Adrenal gland (tissue), 12 donors: ENCODE data around the gene TMEM63C. TPM values are rescaled to one million over a fixed set of nuclear protein-coding genes. Genes with fewer than 3 reads are reported as not detected.

Experiments used
- DNase-seq, 7 donors: peaks; one replicate each; pipeline ENCODE4 v3.0.0-alpha.2; 2019 to 2020
- H3K27ac ChIP-seq, 5 donors: fragments of 200-600 bp; sonication (generic) in 4 of 5; 1 replicate in 3 of 5; 2 replicates in 2 of 5; pipeline versions ENCODE4 v1.5.1 to v1.8.0; 2016 to 2020; ENCODE audit warnings: mild to moderate bottlenecking in 1 of 5
- H3K27me3 ChIP-seq: fragments of 200-600 bp; 2 replicates; pipeline ENCODE4 v1.8.0; 2021
- H3K36me3 ChIP-seq, 2 donors: fragments of 200-600 bp; replicated peaks in 1 of 2; 1 replicate in 1 of 2; 2 replicates in 1 of 2; pipeline versions ENCODE4 v1.5.1 to v1.8.0; 2018 to 2022
- H3K4me1 ChIP-seq, 2 donors: fragments of 200-600 bp; replicated peaks in 1 of 2; 1 replicate in 1 of 2; 2 replicates in 1 of 2; pipeline versions ENCODE4 v1.5.1 to v1.8.0; 2018 to 2021
- H3K4me3 ChIP-seq, 4 donors: fragments of 200-600 bp; sonication (generic) in 3 of 4; one replicate each; pipeline ENCODE4 v1.5.1; 2016 to 2018
- H3K9me3 ChIP-seq, 3 donors: fragments of 200-600 bp; sonication (generic) in 1 of 3; replicated peaks in 1 of 3; 1 replicate in 2 of 3; 2 replicates in 1 of 3; pipeline versions ENCODE4 v1.5.1 to v1.8.0; 2016 to 2021
- POLR2A ChIP-seq, 2 donors: fragments of 450-650 bp; IDR thresholded peaks; one replicate each; pipeline ENCODE4 v1.6.1; 2017; ENCODE audit warnings: antibody characterized with exemption in 2 of 2, mild to moderate bottlenecking in 2 of 2, moderate library complexity in 1 of 2
- WGBS, 4 donors: extraction: QIAGEN DNeasy Blood & Tissue Kit in 2 of 4; methylation state at CpG; one replicate each; pipeline versions ENCODE4 v1.1.5 to v1.1.7; 2013 to 2017; 5-methylcytosine and 5-hydroxymethylcytosine counted together
- intact Hi-C, 2 donors: fragments of 100-400 bp; cut with DNase I; formaldehyde crosslinking; loops; one replicate each; pipeline versions ENCODE4 v1.14.1 to v1.15.0; 2022 to 2023
- polyA plus RNA-seq, 3 donors: library from polyadenylated mRNA; stranded (reverse); fragments of 200-250 nt in 2 of 3; fragments of 350-450 nt in 1 of 3; fragmentation: Illumina TruSeq in 1 of 3; extraction: RNeasy Lipid Tissue Mini Kit (QIAGEN cat#74804) in 1 of 3; gene quantifications; one replicate each; pipeline ENCODE4 v1.2.3, GENCODE V29; 2013 to 2014
- total RNA-seq, 9 donors: library from RNA; depleted of rRNA in 4 of 9; stranded (reverse); fragments of >200 nt in 4 of 9; fragments of 120-200 nt in 1 of 9; fragmentation: NEBNext Ultra II Directional in 1 of 9; extraction: Animal tissue kit (Norgen Biotek cat#: 25700) in 1 of 9; gene quantifications; one replicate each; pipeline versions ENCODE4 v1.1.0 to v1.2.4, GENCODE V29; 2013 to 2023
- TF ChIP-seq, protein P1 (sequence below), 6 experiments: fragments of 450-650 bp in 4 of 6; fragments of 200-600 bp in 2 of 6; sonication (generic) in 1 of 6; IDR thresholded peaks; 1 replicate in 5 of 6; 2 replicates in 1 of 6; pipeline versions ENCODE4 v1.5.1 to v1.8.0; 2016 to 2021; ENCODE audit warnings: antibody characterized with exemption in 6 of 6, mild to moderate bottlenecking in 2 of 6, moderate library complexity in 1 of 6
- donor health status: healthy with polysubstance abuse.
- donor health status: Bipolar disorder and iron deficiency.
- donor health status: DM: yes; HTN: yes; CAD: no.
- donor health status: DM: no; HTN: no; CAD: no.
- donor health status: DM: no; HTN: no; CAD: no.
- donor health status: DM: yes; HTN: yes; CAD: no.

TMEM63C gene
- total and polyA plus RNA-seq, 12 donors, result 2.7 to 21.2 (median 8.3) TPM

DNA sequence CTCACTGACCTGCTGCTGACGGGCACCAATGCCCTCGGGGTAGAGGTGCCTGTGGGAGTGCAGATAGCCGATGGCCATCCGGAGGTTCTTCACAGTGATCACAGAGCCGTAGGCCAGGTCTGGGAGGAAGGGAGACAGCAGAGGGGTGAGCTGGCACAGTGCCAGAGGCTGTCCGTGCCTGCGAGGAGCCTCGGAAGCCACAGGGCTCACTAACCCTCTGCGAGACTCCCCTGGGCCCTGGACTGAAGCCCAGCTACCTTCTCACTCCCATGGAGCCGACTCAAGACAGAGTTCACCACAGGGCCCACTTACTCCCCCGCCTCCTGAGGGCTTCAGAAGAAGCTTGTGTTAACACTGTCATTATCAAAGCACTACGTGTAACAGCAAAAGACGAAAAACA lies 114.6 kb downstream of the TMEM63C start:
- 67 to 88% (median 69%) methylated on average over 9 to 13 of the region's 13 CpGs for WGBS, 4 donors
- Histone ChIP-seq H3K4me3 (no peak overlapping the region), H3K27ac (no peak overlapping the region), H3K9me3 (no peaks in the 10 kb centered on the region), H3K36me3 (peaks cover 0 to 20% of the 10 kb centered on the region in 2 donors), H3K4me1 (no peaks in the 10 kb centered on the region), H3K27me3 (no peaks in the 10 kb centered on the region)
- intact Hi-C loops, result no loop called here
- TF ChIP-seq, protein P1, sequence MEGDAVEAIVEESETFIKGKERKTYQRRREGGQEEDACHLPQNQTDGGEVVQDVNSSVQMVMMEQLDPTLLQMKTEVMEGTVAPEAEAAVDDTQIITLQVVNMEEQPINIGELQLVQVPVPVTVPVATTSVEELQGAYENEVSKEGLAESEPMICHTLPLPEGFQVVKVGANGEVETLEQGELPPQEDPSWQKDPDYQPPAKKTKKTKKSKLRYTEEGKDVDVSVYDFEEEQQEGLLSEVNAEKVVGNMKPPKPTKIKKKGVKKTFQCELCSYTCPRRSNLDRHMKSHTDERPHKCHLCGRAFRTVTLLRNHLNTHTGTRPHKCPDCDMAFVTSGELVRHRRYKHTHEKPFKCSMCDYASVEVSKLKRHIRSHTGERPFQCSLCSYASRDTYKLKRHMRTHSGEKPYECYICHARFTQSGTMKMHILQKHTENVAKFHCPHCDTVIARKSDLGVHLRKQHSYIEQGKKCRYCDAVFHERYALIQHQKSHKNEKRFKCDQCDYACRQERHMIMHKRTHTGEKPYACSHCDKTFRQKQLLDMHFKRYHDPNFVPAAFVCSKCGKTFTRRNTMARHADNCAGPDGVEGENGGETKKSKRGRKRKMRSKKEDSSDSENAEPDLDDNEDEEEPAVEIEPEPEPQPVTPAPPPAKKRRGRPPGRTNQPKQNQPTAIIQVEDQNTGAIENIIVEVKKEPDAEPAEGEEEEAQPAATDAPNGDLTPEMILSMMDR (IDR thresholded peaks at IDR 0.05), result no peak
- no peak for TF ChIP-seq POLR2A (IDR thresholded peaks at IDR 0.05)
- DNase-seq, result no peak

DNA sequence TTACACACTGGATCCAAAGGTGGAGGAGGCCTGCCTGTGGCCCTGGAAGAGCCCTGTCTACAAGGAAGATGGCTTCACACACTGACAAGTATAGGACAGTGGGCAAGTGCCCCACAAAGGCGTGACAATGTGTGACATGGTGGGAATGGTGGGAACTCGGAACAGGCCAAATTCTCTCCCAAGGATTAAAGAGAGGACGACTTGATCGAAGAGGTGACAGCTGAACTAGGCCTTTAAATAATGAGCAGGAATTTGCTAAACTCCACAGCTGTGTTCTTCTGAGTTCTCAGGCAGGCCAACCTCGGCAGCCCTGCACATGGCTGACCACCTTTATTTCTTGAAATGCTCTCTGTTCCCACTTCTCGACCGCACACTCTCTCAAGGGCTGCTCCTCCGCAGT lies 115.3 kb downstream of the TMEM63C start:
- 90 to 96% (median 95%) methylated on average over 8 of the region's 8 CpGs for WGBS, 4 donors
- H3K36me3 ChIP-seq, result peaks cover 0 to 19% of the 10 kb centered on the region in 2 donors

DNA sequence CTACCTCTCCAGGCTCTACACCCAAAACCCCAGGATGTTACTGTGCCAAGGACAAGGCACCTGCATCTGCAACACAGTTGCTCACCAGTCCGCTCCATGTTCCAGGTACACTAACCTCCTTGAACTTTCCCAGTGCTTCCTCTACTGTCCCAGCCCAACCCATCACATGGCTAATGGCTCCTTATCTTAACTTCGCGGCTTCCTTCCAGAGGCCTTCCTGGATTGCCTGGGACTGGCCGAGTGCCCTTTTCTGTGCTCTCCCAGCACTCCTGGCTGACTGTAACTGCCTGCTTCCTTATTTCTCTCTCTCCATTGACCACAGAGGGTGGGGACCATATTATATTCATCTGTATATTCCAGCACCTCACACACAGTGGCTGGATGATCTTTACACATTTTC lies 118.2 kb downstream of the TMEM63C start:
- Histone ChIP-seq H3K36me3 (peaks cover 0 to 16% of the 10 kb centered on the region in 2 donors), H3K9me3 (no peaks in the 10 kb centered on the region), H3K27ac (no peak overlapping the region), H3K4me1 (peaks cover 5 to 24% of the 10 kb centered on the region in 2 donors), H3K27me3 (no peaks in the 10 kb centered on the region), H3K4me3 (no peak overlapping the region)
- TF ChIP-seq, protein P1 (IDR thresholded peaks at IDR 0.05), result no peak
- TF ChIP-seq POLR2A (IDR thresholded peaks at IDR 0.05), result no peak
- DNase-seq, result no peak
- WGBS, 4 donors, result 59 to 70% (median 65%) methylated on average over 4 of the region's 4 CpGs
- intact Hi-C loops, result loop anchor here in 1 of 2 donors (2.0 kb wide), 1 partner anchor 17 kb away; no protein-coding TSS in a partner anchor

More for the DNA sequence above, 115.3 kb downstream of the TMEM63C start:
- Histone ChIP-seq H3K27ac (no peak overlapping the region), H3K27me3 (no peaks in the 10 kb centered on the region), H3K4me1 (no peaks in the 10 kb centered on the region), H3K4me3 (no peak overlapping the region), H3K9me3 (no peaks in the 10 kb centered on the region)
- no peak for DNase-seq
- intact Hi-C loops, result no loop called here
- TF ChIP-seq, protein P1 (IDR thresholded peaks at IDR 0.05), result no peak
- no peak for TF ChIP-seq POLR2A (IDR thresholded peaks at IDR 0.05)

DNA sequence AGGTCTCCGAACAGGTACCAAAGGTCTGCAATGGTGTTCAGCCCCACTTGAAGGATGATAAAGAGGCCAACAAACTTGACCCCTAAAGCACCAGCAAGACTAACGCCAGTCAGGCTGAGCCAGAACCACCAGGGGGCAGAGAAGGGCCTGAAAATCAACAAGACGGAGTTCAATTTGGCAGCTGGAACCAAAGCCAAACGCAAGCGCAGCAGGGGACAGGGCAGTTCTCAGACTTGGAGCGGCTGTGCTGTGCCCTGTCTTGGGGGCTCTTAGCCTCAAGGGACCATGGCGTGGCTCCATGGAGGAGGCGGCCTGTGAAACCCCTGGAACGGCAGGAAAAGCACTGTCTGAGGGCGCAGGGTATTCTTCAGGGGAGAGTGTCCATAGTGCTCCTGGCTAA lies 119.5 kb downstream of the TMEM63C start:
- peak; percentile 84 to 95 (median 90) for DNase-seq
- Histone ChIP-seq H3K36me3 (peaks cover 0 to 9% of the 10 kb centered on the region in 2 donors), H3K27ac (no peak overlapping the region), H3K27me3 (no peaks in the 10 kb centered on the region), H3K4me3 (no peak overlapping the region), H3K4me1 (peaks cover 5 to 29% of the 10 kb centered on the region in 2 donors), H3K9me3 (no peaks in the 10 kb centered on the region)
- intact Hi-C loops, result loop anchor here in 1 of 2 donors (2.0 kb wide), 1 partner anchor 16 kb away; no protein-coding TSS in a partner anchor
- TF ChIP-seq, protein P1 (IDR thresholded peaks at IDR 0.05), result peak; percentile 63 to 91 (median 86)
- no peak for TF ChIP-seq POLR2A (IDR thresholded peaks at IDR 0.05)
- 28 to 40% (median 35%) methylated on average over 10 of the region's 10 CpGs for WGBS, 4 donors
